Heart left ventricle (tissue), 13 donors: ENCODE results near the gene OLIG3.

Source experiments
- POLR2A ChIP-seq, 2 donors: fragments of 450-650 bp; IDR thresholded peaks; one replicate each; pipeline ENCODE4 v1.6.1; 2017; ENCODE audit warnings: antibody characterized with exemption in 2 of 2, mild to moderate bottlenecking in 2 of 2, moderate library complexity in 2 of 2
- TF ChIP-seq, protein P1 (sequence below), 12 donors: fragments of 200-600 bp; sonication (generic) in 4 of 12; IDR thresholded peaks; one replicate each; pipeline versions ENCODE4 v1.5.0 to v1.8.0; 2018 to 2022; ENCODE audit warnings: antibody characterized with exemption in 12 of 12, mild to moderate bottlenecking in 5 of 12
- donor health status: ischemic (EF 13 %, LVEDD 7.1; RV severe dilation, severe dysfunction).
- donor health status: DM: no; HTN: yes; CAD: no.
- donor health status: DM: no; HTN: no; CAD: no.
- donor health status: ischemic (EF 25% LVEDD 6.9; RV normal size, moderate dysfunction).
- donor health status: ischemic (EF 25% LVEDD 5.7; RV mildly dilated, moderate dysfunction).
- donor health status: ischemic (EF 35%, LVEDD 5.7; RV mildly dilated, moderate dysfunction).
- donor health status: nonischemic (EF 11% LVEDD 7.7; RV severe dilation, severe dysfunction).
- donor health status: DM: yes; HTN: yes; CAD: no.
- donor health status: PGD.
- donor health status: ischemic (EF 29% LVEDD 5.4; RV normal size, mild dysfunction).
- donor health status: nonischemic (EF 23%, LVEDD 6.1; RV moderate dilation, normal function).

DNA sequence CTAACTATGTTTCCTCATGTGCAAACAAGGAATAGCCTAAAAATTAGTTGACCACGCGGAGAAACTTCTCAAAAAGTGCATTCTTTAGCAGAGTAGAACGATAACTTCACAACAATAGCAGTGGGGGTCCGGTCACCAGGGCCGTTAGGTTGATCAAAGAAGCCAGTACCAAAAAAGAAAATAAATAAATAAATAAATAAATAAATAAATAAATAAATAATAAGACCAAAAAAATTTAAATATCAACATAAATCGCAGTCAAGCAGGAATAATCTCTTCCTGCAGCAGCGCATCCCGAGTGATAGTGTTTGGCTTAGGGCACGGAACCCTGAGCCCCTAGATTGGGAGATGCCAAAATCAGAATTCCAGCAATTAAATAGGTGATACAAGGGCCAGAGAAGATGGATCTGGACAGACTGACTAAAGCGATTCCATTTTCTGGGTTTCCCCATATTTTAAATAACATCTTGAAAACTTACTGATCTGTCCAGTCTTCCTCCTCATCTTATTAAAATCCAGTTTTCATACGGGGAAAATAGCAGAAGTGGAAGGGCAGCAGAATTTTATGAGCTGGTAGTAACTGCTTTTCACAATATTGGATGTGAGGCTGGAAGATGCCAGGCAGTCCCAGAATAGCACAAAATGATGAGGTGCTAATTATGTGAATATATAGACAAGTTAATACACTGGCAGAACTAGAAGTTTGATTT, 4.4 kb upstream of the OLIG3 start:
- TF ChIP-seq, protein P1, sequence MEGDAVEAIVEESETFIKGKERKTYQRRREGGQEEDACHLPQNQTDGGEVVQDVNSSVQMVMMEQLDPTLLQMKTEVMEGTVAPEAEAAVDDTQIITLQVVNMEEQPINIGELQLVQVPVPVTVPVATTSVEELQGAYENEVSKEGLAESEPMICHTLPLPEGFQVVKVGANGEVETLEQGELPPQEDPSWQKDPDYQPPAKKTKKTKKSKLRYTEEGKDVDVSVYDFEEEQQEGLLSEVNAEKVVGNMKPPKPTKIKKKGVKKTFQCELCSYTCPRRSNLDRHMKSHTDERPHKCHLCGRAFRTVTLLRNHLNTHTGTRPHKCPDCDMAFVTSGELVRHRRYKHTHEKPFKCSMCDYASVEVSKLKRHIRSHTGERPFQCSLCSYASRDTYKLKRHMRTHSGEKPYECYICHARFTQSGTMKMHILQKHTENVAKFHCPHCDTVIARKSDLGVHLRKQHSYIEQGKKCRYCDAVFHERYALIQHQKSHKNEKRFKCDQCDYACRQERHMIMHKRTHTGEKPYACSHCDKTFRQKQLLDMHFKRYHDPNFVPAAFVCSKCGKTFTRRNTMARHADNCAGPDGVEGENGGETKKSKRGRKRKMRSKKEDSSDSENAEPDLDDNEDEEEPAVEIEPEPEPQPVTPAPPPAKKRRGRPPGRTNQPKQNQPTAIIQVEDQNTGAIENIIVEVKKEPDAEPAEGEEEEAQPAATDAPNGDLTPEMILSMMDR (IDR thresholded peaks at IDR 0.05), result no peak
- TF ChIP-seq POLR2A (IDR thresholded peaks at IDR 0.05), result no peak
